ENCODE data around the gene ZSCAN30. TPM values are rescaled to one million over a fixed set of nuclear protein-coding genes. Genes with fewer than 3 reads are reported as not detected.

Gene ZSCAN30
- total and polyA plus RNA-seq, 10 of the 15 experiments (the other 5 are each of a cell fraction or from before 2014, with no cell fraction given), result 2.7 to 15.7 (median 11.2) TPM

- TF ChIP-seq ATF7 (IDR thresholded peaks at IDR 0.05; ENCODE audit: low read depth), result no peak
- no peak for TF ChIP-seq ASH2L (IDR thresholded peaks at IDR 0.05; ENCODE audit: borderline replicate concordance, low read depth)
Observed at GRCh38 chr18:35303610-35304009, 13.6 kb upstream of the ZSCAN30 start (continued).

GRCh38 chr18:35296060-35296459 lies 6.0 kb upstream of the ZSCAN30 start:
- RAD21 ChIA-PET (ENCODE audit: unreplicated experiment), result no interaction called here
- intact Hi-C loops (cut with micrococcal nuclease; ENCODE audit: unreplicated experiment), result no loop called here
- DNase-seq (ENCODE audit: low read depth, low spot score), result no peak
- Histone ChIP-seq H3K27me3 (replicated peaks in 1 of 2; ENCODE audit: control insufficient read depth in 2 of 2, insufficient read depth in 2 of 2, low read length in 1 of 2) (no peaks in the 10 kb centered on the region), H2AFZ (ENCODE audit: control insufficient read depth, low read depth, low read length) (no peak overlapping the region), H3K36me3 (ENCODE audit: control insufficient read depth in 2 of 2, insufficient read depth in 2 of 2, low read length in 1 of 2) (peaks cover 0 to 23% of the 10 kb centered on the region in 2 experiments; a peak in 2 of 4 replicates), H3K27ac (ENCODE audit: control insufficient read depth, insufficient read depth) (no peak overlapping the region), H3K79me2 (ENCODE audit: control insufficient read depth, insufficient read depth, low read length) (peaks cover 4% of the 10 kb centered on the region), H3K9ac (ENCODE audit: control insufficient read depth, insufficient read depth, low read length) (no peak overlapping the region), H4K20me1 (ENCODE audit: control insufficient read depth, insufficient read depth) (no peaks in the 10 kb centered on the region), H3K4me2 (ENCODE audit: control insufficient read depth, insufficient read depth) (no peak overlapping the region), H3K9me3 (replicated peaks; ENCODE audit: control insufficient read depth, insufficient read depth, low read length) (peaks cover 15% of the 10 kb centered on the region), H3K4me1 (ENCODE audit: control insufficient read depth, insufficient read depth, low read length) (no peaks in the 10 kb centered on the region), H3K4me3 (no peak overlapping the region)
- POLR2A ChIA-PET, result no interaction called here
- no TSS peak for BruUV-seq (replicated peaks)
- no peak for FAIRE-seq
- in situ Hi-C loops (cut with MboI), result no loop called here
- CTCF ChIA-PET, result no interaction called here
- SMC1A ChIA-PET (ENCODE audit: uncharacterized antibody, unreplicated experiment), result no interaction called here
- 94% methylated on average over 2 of the region's 2 CpGs for WGBS (ENCODE audit: insufficient coverage, insufficient replicate concordance, low lambda C conversion rate, missing lambda C conversion rate)
- ATAC-seq, result no peak
- TF ChIP-seq IRF3 (IDR thresholded peaks at IDR 0.05) (no peak), FOS (IDR thresholded peaks at IDR 0.05; ENCODE audit: borderline replicate concordance, extremely low read depth, insufficient read length) (no peak), ZBED1 (IDR thresholded peaks at IDR 0.05; ENCODE audit: borderline replicate concordance) (no peak), CHD1 (IDR thresholded peaks at IDR 0.05; ENCODE audit: low read depth, low read length) (no peak), NR2F1 (conservative IDR thresholded peaks at IDR 0.05) (no peak), RFX5 (IDR thresholded peaks at IDR 0.05; ENCODE audit: low read depth, low read length) (no peak), PML (IDR thresholded peaks at IDR 0.05; ENCODE audit: low read length) (no peak), MAX (IDR thresholded peaks at IDR 0.05; ENCODE audit: low read depth, low read length) (no peak), ZBTB40 (IDR thresholded peaks at IDR 0.05; ENCODE audit: borderline replicate concordance) (no peak), EGR1 (IDR thresholded peaks at IDR 0.05; ENCODE audit: borderline replicate concordance in 1 of 2, low read depth in 2 of 2, low read length in 2 of 2) (no peak), MEF2A (IDR thresholded peaks at IDR 0.05; ENCODE audit: insufficient read depth, low read depth, low read length) (no peak), IKZF1 (conservative IDR thresholded peaks at IDR 0.05) (no peak), YY1 (IDR thresholded peaks at IDR 0.05; ENCODE audit: low read depth, low read length) (no peak), CBX3 (IDR thresholded peaks at IDR 0.05; ENCODE audit: borderline replicate concordance, low read depth) (no peak), USF2 (IDR thresholded peaks at IDR 0.05; ENCODE audit: borderline replicate concordance, low read depth, low read length) (no peak), ATF3 (IDR thresholded peaks at IDR 0.05; ENCODE audit: borderline replicate concordance, extremely low read depth, low read depth, low read length) (no peak)

Measured in GM12878 (cell line).